GM03348 (cell line): ENCODE measurements around the gene GLI3.

Experiments used
- DNase-seq: peaks from one replicate; pipeline ENCODE4 v3.0.0; 2012; ENCODE audit warnings: low spot score

The GLI3 gene

GRCh38 chr7:42236266-42236975 is 588 bp downstream of the GLI3 start:
- DNase-seq = peak; percentile 79

DNA sequence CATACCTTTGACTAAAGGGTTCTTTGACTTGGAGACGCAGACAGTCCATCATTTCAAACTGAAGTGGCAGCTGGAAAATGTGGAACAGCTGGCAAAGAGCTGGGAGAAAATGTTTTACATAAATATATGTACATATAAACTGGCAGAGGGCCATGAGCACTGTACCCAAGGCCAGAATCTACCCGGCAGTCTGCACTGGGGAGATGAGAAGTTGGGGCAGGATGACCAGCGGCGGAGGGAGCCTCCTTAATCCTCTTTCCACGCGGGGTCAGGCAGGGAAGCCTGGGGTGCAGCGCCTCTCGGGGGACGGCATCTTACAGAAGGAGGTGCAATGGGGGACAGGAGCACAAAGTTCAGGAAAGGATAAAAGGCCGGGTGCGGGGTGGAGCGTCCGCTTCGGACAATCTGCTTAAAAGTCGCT is 1.3 kb downstream of the GLI3 start:
- DNase-seq = peak; percentile 20

GRCh38 chr7:42234736-42235135 is 2.3 kb downstream of the GLI3 start:
- DNase-seq = no peak

DNA sequence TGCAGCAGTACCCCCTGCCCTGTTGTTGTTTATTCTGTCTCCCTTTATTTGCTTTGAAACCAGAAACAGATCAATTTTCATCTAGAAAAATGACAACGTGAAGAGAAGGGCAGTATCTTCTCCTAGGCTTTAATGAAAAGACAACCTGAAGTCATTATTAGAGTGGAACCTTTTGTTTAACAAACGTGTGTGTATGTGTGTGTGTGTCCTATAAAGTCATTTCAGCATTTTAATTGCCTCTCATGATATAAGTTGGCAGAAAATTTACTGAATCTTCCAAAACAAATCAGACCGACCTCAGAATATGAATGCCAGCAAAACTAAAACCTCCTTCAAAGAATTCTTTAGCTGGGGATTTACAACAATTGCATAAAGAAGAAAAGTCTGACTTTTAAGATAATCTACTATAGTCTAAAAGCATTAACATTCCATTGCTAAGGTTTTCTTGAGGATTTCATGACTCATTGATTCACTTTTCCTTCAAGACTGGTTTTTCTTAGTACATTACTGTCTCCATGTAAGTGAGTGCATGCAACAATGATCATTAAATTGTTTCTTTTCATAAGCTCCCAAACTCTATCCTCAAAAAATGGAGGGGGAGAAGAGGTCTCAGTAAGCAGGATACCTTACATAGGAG is 3.2 kb downstream of the GLI3 start:
- DNase-seq = no peak

DNA sequence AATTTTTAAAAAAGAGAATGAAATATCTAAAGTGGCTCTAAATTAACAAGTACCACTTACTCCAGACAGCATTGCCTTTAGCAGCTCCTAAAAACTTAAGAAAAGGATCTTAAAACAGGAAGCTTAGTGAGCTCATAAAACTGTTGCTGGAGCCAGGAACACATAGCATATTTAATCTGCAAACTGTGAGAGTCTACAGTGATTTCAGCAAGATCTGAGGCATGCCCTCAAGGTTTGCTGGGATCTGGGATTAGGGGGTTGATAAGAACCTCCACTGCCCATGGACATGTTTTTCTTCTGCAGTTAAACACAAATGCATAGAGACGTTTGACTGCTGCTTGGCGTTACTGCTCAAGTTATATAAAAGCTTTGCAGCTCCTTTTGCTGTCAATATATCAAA is 3.8 kb downstream of the GLI3 start:
- no peak for DNase-seq

DNA sequence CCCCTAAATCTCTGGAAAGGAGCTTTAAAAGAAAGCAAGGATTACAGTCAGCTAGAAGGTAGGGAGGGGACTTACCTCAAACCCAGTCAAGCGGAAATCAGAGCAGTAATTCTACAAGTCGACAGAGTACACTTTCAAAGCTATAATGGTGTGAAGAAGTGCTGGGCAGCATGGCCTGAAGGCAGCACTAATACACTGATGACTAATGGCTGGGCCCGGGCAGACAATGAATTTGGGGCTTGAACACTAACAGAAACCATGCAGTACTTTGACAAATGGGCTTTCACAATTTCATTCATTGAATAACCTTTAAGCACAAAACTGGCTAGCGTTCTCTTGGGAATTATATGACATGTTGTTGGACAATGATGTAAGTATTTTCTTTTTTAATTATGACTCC is 4.7 kb downstream of the GLI3 start:
- DNase-seq = peak; percentile 54

- DNase-seq = no peak
These were observed 5.8 kb downstream of the GLI3 start for GRCh38 chr7:42231043-42231787.

DNA sequence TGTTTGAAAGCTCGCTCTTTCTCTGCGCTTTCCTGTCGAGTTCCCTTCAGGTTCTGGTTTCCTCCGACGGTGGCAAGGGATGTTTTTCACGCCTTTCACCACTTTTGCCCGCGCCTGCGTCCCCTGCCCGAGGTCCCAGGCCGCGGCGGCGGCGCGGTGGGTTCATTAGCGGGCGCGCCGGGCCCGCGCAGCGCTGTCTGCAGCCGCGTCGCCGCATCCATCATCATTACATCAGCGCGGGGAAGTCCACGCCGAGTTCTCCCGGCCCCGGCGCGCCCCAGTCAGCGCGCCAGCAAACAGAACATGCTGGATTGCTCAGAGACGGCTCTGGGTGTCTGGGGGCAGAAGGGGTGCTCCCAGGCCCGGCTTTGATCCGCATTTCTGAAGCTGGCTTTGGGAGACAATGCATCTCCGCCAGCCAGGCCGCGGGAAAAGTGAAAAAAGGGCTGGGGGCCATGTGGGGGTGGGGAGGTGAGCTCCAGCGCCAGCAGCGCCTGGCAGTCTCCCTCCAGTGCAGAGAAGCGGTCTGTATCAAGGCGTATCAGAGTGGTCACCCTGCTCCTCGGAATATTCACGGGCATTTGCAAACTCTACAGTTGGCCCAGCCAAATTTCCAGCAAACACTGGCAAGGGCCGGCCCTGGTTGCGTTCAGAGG is 8.9 kb downstream of the GLI3 start:
- DNase-seq = peak; percentile 68

- no peak for DNase-seq
These were observed 9.5 kb downstream of the GLI3 start for GRCh38 chr7:42227541-42227935.

- DNase-seq = no peak
These were observed 10.0 kb downstream of the GLI3 start for GRCh38 chr7:42227021-42227420.

DNA sequence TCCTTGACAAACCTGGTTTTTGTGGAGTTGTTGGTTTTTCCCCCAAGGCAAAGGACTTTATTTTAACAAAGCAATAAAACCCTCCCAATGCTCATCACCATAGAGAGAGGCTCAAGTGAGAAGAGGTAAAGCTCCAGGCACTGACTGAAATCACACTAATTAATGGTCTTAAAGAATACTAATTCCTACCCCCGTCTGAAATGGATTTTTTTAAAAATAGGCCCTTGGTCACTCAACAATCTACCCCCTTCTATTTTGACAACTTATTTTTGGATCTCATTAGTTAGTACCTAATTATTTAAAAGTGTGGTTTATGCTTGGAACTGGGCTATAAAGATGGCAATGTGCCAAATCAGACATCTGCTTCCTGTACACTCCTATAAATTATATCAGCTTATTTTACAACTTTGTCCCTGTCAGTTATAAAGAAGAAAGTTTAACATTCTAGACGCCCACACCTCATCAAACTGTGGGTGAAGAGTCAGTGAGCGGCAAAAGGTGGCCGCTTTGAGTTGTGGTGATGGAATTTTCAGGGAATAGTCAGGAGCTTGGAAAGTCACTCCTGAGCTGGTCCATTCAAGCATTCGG is 10.6 kb downstream of the GLI3 start:
- DNase-seq = no peak

DNA sequence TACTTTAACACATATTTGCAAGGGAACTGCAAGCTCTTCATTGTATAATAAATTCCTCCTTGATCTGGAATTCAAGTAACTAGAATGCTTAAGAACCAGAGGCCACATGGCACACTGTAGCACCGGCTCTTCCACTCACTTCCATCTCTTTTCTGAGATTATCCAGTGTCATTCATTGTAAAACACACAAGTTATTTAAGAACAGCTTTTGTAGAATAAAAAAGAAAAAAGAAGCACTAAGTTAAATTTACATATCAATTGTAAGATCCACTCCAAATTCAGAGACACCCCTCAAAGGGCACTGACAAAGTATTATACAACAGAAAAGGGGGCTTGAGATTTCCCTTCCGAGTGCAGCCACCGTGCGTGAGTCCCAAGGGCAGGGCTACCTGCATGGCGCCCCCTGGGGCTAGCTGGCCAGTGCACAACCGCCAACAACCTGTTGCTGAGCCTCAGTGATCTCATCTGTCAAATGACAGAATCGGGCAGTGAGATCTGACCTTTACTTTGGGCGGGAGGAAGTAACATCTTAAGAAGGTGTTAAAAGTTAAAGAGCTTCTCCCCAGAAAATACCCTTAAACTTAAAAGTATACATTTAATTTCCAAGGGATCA is 12.5 kb downstream of the GLI3 start:
- DNase-seq = no peak

DNA sequence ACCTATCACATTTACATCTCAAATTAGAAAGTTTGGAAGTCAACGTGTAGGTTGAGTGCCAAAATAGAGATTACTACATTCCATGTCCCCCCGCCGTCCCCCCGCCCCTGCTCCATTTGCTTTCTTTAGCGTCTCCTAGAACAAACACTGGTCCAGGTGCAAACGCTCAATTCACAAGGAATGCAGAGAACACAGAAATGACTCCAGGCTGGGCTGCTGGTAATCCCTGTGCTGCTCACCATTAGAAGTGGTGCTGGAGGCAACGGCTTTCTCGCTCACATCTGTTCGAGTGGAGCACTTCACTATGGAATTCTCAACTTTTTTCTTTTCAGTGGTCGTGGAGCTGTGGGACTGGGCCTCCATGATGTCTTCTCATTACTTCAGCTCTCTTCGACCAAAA is 14.1 kb downstream of the GLI3 start:
- DNase-seq = no peak

- no peak for DNase-seq
These were observed 14.9 kb downstream of the GLI3 start for GRCh38 chr7:42222125-42222524.

- no peak for DNase-seq
These were observed 15.7 kb downstream of the GLI3 start for GRCh38 chr7:42221304-42221703.

DNA sequence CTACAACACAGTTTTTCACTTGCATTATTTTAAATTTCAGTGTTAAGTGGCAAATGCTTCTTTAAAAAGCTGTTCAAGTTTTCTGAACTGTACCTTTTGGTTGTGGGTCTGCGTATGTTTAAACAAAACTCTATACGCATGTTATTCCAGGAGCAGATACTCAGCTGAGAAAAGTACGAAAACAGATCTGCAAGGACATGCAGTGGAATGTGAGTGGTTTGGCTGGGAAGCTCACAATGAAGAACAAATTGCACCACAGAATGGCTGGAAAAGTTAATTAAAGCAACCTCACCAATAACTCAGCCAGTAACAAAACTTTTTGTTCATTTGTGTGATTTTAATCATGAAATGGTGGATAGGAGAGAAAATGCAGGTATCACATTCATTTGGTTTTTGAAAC is 17.6 kb downstream of the GLI3 start:
- DNase-seq = peak; percentile 57

DNA sequence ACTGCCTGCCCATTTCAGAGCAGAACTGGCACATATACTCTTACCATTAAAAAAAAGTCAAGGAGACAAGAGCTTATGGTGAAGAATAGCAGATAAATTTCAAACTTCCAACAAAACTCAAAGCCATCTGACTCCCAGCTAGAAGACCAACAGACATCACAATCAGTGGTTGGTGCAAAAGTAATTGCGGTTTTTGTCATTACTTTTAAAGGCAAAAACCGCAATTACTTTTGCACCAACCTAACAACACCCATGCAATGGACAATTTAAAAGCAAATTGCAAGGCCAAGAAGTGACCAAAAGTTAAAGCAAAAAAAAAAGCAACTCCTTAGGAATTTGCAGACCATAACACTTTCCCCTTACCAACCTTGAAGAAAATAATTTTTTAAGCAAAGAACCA is 18.8 kb downstream of the GLI3 start:
- DNase-seq = no peak

GRCh38 chr7:42217548-42217947 is 19.5 kb downstream of the GLI3 start:
- DNase-seq = peak; percentile 30

GRCh38 chr7:42217053-42217452 is 20.0 kb downstream of the GLI3 start:
- no peak for DNase-seq

DNA sequence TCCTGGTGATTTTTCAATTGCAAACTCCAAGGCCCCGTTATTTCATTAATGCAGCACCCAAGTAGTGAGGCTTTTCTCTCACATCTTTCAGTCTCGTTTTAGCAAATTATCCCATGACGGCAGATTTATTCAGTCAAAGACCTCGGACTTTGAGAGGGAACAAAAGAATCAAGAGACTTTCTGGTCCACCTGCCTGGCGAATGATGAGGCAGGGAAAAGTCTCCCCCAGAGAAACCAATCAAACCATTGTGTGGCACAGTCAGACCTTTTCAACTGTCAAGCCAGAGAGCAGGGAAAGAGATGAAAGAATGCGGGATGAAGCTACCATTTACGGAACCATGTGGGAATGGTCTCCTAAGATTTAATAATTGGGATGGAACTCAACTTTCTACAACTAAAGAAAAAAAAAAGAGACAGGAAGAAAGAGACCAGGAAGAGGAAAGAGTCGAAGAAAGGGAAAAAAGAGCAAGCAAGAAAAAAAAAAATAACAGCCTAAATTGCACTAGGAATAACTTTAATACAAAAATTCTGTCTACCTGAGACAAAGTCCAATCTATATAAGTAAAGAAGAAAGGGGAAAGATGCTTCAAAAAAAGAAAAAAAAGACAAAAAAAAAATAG is 22.8 kb downstream of the GLI3 start:
- DNase-seq = no peak

- DNase-seq = no peak
These were observed 23.9 kb downstream of the GLI3 start for GRCh38 chr7:42213093-42213492.
